Esophagus muscularis mucosa (tissue), 4 donors: Measurements from ENCODE around the gene UGT1A10. TPM values are rescaled to one million over a fixed set of nuclear protein-coding genes. Genes with fewer than 3 reads are reported as not detected.

Experiments
- DNase-seq: peaks from one replicate; pipeline ENCODE4 v3.0.0-alpha.2; 2017; ENCODE audit errors: extremely low spot score
- H3K27ac ChIP-seq, 4 donors: fragments of 200-600 bp; sonication (generic); replicated peaks in 1 of 4; 1 replicate in 3 of 4; 2 replicates in 1 of 4; pipeline ENCODE4 v1.5.1; 2016 to 2019; ENCODE audit warnings: mild to moderate bottlenecking in 1 of 4
- H3K27me3 ChIP-seq, 4 donors: fragments of 200-600 bp; sonication (generic); one replicate each; pipeline versions ENCODE4 v1.5.1 to v1.6.0; 2016 to 2019
- H3K36me3 ChIP-seq, 4 donors: fragments of 200-600 bp; sonication (generic); one replicate each; pipeline ENCODE4 v1.5.1; 2016 to 2019
- H3K4me1 ChIP-seq, 4 donors: fragments of 200-600 bp; sonication (generic); one replicate each; pipeline ENCODE4 v1.5.1; 2016 to 2019
- H3K4me3 ChIP-seq, 4 donors: fragments of 200-600 bp; sonication (generic); 1 replicate in 2 of 4; 2 replicates in 2 of 4; pipeline ENCODE4 v1.5.1; 2016 to 2019; ENCODE audit warnings: mild to moderate bottlenecking in 4 of 4, moderate library complexity in 1 of 4
- H3K9me3 ChIP-seq, 4 donors: fragments of 200-600 bp; sonication (generic); 1 replicate in 3 of 4; 2 replicates in 1 of 4; pipeline ENCODE4 v1.5.1; 2016 to 2019
- CTCF ChIP-seq, 3 experiments: fragments of 200-600 bp in 2 of 3; fragments of 450-650 bp in 1 of 3; sonication (generic) in 2 of 3; IDR thresholded peaks; one replicate each; pipeline ENCODE4 v1.5.1; 2017 to 2019; ENCODE audit warnings: antibody characterized with exemption in 3 of 3, mild to moderate bottlenecking in 2 of 3, moderate library complexity in 1 of 3
- EP300 ChIP-seq: sonication (generic); formaldehyde crosslinking; IDR thresholded peaks from one replicate; pipeline ENCODE4 v1.6.1; 2017; ENCODE audit warnings: antibody characterized with exemption
- POLR2A ChIP-seq: fragments of 450-650 bp; IDR thresholded peaks from one replicate; pipeline ENCODE4 v1.6.1; 2017; ENCODE audit warnings: antibody characterized with exemption, moderate library complexity, mild to moderate bottlenecking, low read depth
- POLR2AphosphoS5 ChIP-seq, 2 donors: sonication (generic); formaldehyde crosslinking; IDR thresholded peaks; one replicate each; pipeline ENCODE4 v1.6.1; 2017; ENCODE audit warnings: antibody characterized with exemption in 2 of 2
- WGBS: methylation state at CpG from one replicate; pipeline ENCODE4 v1.1.5; 2018; 5-methylcytosine and 5-hydroxymethylcytosine counted together
- intact Hi-C: fragments of 100-400 bp; cut with DNase I; formaldehyde crosslinking; loops from one replicate; pipeline ENCODE4 v1.15.1; 2023
- total RNA-seq, 4 donors: library from RNA; depleted of rRNA; stranded (reverse); fragments of >200 nt; gene quantifications; one replicate each; pipeline versions ENCODE4 v1.1.0 to v1.2.1, GENCODE V29; 2016

The UGT1A10 gene
- total RNA-seq, 4 donors from 2014 or later: not detected

GRCh38 chr2:233789554-233789953, 153.3 kb downstream of the UGT1A10 start:
- TF ChIP-seq POLR2A: no peak
- TF ChIP-seq CTCF (IDR thresholded peaks at IDR 0.05): no peak
- no peak for TF ChIP-seq POLR2AphosphoS5 (IDR thresholded peaks at IDR 0.05)
- no peak for TF ChIP-seq EP300
- H3K27ac ChIP-seq: no peak overlapping the region
- DNase-seq: no peak
- H3K27me3 ChIP-seq: peaks cover 0 to 7% (median 0%) of the 10 kb centered on the region in 4 donors
- no peak overlapping the region for H3K4me3 ChIP-seq
- no peaks in the 10 kb centered on the region for H3K4me1 ChIP-seq
- no peaks in the 10 kb centered on the region for H3K36me3 ChIP-seq
- intact Hi-C loops: no loop called here
- no peaks in the 10 kb centered on the region for H3K9me3 ChIP-seq
- 93% methylated on average over 4 of the region's 7 CpGs for WGBS

- no peaks in the 10 kb centered on the region for H3K9me3 ChIP-seq
- H3K27ac ChIP-seq: no peak overlapping the region
- intact Hi-C loops: no loop called here
- no peak for TF ChIP-seq POLR2A
- no peak for TF ChIP-seq POLR2AphosphoS5 (IDR thresholded peaks at IDR 0.05)
- no peak for TF ChIP-seq EP300
- TF ChIP-seq CTCF (IDR thresholded peaks at IDR 0.05): no peak
- peak; percentile 89 for DNase-seq
- no peak overlapping the region for H3K4me3 ChIP-seq
- H3K4me1 ChIP-seq: no peaks in the 10 kb centered on the region
- no peaks in the 10 kb centered on the region for H3K36me3 ChIP-seq
- H3K27me3 ChIP-seq: no peaks in the 10 kb centered on the region
- WGBS: 89% methylated on average over 18 of the region's 18 CpGs
These were observed 155.1 kb downstream of the UGT1A10 start for GRCh38 chr2:233791151-233791882.

GRCh38 chr2:233791883-233792329, 155.7 kb downstream of the UGT1A10 start:
- WGBS: 81% methylated on average over 9 of the region's 9 CpGs
- H3K4me3 ChIP-seq: no peak overlapping the region
- intact Hi-C loops: no loop called here

GRCh38 chr2:233792720-233793119, 156.5 kb downstream of the UGT1A10 start:
- no peak for TF ChIP-seq POLR2AphosphoS5 (IDR thresholded peaks at IDR 0.05)
- TF ChIP-seq EP300: no peak
- TF ChIP-seq CTCF (IDR thresholded peaks at IDR 0.05): no peak
- no peak for TF ChIP-seq POLR2A
- Histone ChIP-seq H3K9me3 (no peaks in the 10 kb centered on the region), H3K4me3 (no peak overlapping the region), H3K4me1 (no peaks in the 10 kb centered on the region), H3K36me3 (no peaks in the 10 kb centered on the region), H3K27ac (no peak overlapping the region), H3K27me3 (no peaks in the 10 kb centered on the region)
- DNase-seq: no peak
- intact Hi-C loops: no loop called here
- 89% methylated on average over 7 of the region's 7 CpGs for WGBS

More at GRCh38 chr2:233791883-233792329, 155.7 kb downstream of the UGT1A10 start:
- H3K9me3 ChIP-seq: no peaks in the 10 kb centered on the region
- no peaks in the 10 kb centered on the region for H3K4me1 ChIP-seq
- no peaks in the 10 kb centered on the region for H3K36me3 ChIP-seq
- TF ChIP-seq CTCF (IDR thresholded peaks at IDR 0.05): no peak
- no peak for TF ChIP-seq POLR2A
- TF ChIP-seq POLR2AphosphoS5 (IDR thresholded peaks at IDR 0.05): no peak
- no peak for TF ChIP-seq EP300
- no peak overlapping the region for H3K27ac ChIP-seq
- DNase-seq: no peak
- no peaks in the 10 kb centered on the region for H3K27me3 ChIP-seq
